ENCODE results near the gene EDN1.

GRCh38 chr6:12245763-12246718 is 44.1 kb upstream of the EDN1 start:
- TF ChIP-seq, protein P1, sequence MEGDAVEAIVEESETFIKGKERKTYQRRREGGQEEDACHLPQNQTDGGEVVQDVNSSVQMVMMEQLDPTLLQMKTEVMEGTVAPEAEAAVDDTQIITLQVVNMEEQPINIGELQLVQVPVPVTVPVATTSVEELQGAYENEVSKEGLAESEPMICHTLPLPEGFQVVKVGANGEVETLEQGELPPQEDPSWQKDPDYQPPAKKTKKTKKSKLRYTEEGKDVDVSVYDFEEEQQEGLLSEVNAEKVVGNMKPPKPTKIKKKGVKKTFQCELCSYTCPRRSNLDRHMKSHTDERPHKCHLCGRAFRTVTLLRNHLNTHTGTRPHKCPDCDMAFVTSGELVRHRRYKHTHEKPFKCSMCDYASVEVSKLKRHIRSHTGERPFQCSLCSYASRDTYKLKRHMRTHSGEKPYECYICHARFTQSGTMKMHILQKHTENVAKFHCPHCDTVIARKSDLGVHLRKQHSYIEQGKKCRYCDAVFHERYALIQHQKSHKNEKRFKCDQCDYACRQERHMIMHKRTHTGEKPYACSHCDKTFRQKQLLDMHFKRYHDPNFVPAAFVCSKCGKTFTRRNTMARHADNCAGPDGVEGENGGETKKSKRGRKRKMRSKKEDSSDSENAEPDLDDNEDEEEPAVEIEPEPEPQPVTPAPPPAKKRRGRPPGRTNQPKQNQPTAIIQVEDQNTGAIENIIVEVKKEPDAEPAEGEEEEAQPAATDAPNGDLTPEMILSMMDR (conservative IDR thresholded peaks at IDR 0.05; ENCODE audit: low read depth, low read length) = no peak
- TF ChIP-seq EZH2phosphoT487 (IDR thresholded peaks at IDR 0.05; ENCODE audit: borderline replicate concordance, low read length) = no peak
